ENCODE results near the gene FBL.
A peak's percentile ranks its signal among the peaks of the same experiment; 100 is the strongest.
"Not testable (repeated sequence)": the region's sequence is repeated elsewhere in the genome, so short reads cannot be mapped to it uniquely, and the experiment has no call there.

Gene FBL

DNA sequence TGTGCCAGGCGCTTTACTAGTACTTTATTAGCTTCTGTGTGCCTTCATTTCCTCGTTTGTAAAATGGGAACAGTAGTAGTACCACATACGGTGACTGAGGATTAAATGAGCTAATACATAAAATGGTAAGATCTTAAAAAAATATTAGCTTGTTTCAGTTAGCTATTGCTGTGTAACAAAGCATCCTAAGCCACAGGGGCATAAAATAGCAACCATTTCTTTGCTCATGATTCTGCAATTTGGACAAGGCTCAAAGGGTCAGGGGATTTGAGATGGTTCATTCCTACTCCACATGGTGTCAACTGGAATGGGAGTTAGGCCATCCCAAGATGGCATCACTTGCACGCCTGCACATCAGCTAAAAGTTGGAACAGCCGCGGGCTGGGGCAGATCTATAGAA lies 25.5 kb downstream of the FBL start:
- DNase-seq: no peak

DNA sequence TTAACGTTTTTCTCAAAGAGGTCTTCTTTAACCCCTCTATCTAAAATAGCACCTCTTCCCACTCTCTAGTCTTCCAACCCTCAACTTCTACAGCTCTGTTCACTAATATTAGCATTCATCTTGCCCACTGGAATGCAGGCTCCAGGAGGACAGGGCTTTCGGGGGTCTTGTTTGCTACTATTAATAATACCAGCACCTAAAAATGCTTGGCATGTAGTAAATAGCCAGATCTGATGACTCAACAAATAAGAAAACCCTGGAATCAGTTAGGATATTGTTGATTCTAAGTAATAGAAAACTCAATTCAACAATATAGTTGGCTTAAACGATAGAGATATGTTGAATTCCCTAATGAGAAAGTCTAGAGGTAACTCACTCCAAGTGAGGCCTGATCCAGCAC lies 26.4 kb downstream of the FBL start:
- DNase-seq: no peak

DNA sequence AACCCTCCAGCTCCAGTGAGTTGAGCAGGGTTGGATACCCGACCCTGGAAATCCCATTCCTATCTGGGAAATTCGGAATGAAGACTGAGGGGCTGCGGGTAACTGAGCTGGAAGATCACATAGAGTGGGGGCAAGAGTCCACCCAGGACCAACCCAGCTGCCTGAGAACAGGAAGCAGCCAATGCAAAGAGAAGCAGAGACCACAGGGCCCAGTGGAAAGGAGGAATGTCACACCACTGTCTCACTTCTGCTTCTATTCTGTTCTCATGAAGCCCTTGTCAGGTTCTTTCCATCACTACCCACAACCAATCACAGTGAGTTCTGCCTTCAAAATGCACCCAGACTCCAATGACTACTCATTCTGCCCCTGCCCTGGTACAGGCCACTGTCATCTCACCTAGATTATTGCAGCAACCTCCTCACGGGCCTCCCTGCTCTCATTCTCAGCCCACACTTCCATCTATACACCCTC lies 27.5 kb downstream of the FBL start:
- no peak for DNase-seq

DNA sequence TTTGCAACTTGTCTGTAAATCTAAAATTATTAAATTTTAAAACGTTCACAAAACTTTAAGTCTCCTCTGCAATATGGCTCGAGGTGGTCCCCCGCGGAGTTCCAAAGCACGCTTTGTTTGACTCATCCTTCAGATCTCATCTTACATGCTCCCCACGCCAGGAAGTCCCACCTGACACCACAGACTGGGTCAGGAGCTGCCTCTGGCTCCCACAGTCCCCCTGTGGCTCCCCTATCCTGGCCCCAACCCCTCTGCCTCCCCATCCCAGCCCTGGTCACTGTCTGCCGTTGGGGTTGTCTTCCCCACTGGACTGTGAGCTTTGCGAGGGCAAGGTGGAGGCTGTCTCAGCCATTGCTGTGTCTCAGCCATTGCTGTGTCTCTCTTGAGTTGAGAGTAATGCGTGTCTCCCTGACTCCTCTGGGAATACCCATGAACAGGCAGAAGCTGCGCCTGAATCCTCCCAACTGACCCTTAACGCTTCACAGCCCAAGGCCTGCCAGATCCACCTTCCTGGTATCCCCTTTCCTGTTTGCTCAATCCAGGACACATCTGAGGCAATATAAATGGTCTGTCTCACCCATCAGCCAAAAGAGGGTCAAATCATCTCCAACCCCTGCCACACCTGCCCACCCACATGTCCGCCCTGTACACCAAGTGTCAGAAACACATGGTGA lies 28.2 kb downstream of the FBL start:
- no peak for DNase-seq

DNA sequence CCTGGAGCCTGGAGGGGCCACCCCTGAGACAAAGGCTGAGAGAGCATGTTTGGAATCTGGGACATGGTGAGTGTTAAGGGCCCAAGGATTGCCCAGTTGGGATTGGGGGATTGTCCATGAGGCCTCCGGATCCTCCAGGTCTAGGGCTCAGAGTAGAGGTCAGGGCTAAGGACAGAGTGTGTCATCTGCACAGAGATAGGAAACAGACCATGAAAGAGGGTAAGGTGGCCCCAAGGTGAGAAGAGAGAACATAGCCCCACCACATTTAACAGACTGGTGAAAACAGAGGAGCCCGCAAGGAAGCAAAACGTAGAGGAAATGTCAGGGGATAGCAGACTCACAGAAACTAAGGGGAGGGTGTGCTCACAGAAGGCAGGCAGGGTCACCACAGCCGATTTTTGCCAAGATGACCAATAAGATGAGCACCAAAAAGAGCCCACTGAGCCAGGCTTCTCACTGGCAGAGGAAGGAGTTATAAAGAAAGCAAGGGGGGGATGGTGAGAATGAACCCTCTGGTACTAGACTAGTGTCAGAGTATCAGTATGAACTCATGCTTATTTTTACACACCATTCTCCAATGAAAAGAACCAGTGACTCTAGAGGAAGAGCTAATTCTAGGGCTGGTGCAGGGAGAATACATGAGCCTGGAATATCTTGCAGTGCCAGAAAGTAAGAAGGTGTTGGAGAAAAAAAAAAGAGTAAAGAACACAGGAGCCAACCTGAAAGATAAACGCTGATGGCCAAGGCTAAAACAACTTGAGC lies 29.7 kb downstream of the FBL start:
- no peak for DNase-seq

DNA sequence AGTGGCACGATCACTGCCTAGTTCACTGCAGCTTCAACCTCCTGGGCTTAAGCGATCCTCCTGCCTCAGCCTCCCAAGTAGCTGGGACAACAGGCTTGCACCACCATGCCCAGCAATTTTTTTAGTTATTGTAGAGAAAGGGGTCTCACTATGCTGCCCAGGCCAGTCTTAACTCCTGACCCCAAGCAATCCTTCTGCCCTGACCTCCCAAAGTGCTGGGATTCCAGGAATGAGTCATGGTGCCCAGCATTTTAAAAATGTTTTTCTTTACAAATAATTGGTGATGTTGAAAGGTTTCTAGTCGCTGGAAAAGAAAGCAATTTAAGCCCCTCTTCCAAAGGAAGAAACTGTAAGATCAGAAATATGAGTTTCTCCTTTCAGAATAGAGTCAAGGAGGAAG lies 31.6 kb downstream of the FBL start:
- no peak for DNase-seq

DNA sequence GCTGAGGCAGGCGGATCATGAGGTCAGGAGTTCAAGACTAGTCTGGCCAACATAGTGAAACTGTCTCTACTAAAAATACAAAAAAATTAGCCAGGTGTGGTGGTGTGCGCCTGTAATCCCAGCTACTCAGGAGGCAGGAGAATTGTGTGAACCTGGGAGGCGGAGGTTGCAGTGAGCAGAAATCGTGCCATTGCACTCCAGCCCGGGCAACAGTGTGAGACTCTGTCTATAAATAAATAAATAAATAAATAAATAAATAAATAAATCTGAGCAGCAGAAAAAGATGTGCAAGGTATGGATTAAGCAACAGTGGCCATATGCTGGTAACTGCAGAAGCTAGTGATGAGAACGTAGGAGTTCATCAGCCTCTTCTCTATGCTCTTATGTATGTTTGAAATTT lies 32.1 kb downstream of the FBL start:
- DNase-seq: not testable (repeated sequence)

DNA sequence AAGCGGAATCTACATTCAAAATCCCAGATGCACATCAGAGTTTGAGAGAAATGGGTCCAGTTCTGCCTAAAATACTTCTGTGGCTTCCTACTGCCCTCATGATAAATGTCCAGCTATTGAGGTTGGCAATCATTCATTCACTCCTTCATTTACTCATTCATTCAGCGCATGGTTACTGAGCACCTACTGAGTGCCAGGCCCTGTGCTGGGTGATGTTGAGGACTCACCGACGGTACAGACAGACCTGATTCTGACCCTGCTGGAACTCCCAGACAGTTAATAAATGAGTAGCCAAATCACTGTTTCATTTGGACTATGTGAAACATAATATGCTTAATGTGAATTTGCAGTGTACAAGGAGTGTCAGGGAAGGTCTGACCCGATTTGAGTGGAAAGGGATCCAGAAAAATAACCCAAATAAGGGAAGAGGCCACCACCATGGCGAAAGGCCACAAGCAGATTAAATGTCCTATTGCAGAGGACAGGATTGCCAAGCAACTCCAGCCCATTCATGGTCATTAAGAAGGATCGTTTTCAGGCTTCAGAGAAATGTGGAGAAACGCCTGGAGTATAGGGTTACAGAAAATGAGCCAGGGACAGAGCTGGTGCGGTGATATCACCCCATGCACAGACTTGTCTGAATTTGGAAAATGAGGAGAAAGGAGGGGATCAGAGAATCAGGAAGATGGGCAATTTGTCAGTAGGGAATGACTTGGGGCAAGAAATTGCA lies 32.8 kb downstream of the FBL start:
- no peak for DNase-seq

DNA sequence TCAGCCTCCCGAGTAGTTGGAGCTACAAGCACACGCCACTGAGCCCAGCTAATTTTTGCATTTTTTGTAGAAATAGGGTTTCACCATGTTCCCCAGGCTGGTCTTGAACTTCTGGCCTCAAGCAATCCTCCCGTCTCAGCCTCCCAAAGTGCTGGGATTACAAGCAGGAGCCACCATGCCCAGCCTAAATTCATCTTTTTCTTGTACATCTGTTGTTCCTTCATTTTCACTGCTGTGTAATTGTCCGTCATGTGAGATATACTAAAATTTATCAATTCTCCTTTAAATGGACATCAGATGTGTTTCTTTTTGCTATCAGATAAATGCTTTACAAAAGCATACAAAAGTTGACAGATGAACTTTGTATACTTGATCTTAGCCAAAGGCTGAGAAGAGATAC lies 35.1 kb downstream of the FBL start:
- no peak for DNase-seq

DNA sequence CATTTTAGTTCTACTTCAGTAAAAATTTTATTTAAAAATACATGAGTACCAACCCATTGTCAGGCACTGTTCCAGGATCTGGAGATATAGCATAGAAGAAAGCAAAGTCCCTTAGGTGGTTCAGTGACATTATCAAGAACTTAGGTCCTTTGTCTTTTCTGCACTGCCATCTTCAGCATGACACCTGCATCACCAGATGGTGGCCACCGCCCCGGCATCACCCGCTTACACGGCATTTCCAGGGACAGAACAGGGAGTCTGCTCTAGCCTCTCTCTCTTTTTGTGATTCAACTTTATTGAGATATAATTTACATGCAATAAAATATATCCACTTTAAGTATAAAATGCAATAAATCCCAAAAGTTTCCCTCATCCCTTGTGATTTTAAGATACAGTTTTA lies 35.8 kb downstream of the FBL start:
- no peak for DNase-seq

DNA sequence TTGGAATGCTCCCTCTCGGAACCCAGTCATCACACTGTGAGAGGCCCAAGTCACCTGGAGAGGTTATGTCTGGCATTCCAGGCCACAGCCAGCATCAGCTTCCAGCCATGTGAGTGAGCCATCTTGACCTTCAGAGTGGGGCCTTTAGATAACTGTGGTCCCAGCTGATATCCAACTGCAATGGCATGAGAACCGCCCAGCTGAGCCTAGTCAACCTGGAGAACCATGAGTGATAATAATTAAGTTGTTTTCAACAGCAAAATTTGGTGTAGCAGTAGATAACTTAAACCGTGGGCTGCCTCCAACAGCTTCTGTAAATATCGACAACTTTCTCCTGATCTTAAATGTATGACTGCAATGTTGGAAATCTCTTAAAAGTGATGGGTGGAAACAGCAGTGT lies 36.8 kb downstream of the FBL start:
- DNase-seq: no peak

DNA sequence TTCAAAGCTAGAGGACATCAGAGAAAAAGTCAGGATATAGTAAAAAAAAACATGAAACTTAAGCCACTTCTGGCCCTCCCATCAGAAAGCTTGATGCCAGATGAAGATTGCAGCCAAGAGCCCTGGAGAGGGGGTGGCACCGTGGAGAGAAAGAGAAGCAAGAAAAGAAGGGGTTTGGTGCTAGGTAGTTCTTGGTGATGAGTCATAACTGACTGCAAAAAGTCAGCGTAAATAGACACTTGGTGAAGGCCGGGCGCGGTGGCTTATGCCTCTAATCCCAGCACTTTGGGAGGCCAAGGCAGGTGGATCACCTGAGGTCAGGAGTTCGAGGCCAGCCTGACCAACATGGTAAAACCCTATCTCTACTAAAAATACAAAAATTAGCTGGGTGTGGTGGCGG lies 37.5 kb downstream of the FBL start:
- DNase-seq: not testable (repeated sequence)

DNA sequence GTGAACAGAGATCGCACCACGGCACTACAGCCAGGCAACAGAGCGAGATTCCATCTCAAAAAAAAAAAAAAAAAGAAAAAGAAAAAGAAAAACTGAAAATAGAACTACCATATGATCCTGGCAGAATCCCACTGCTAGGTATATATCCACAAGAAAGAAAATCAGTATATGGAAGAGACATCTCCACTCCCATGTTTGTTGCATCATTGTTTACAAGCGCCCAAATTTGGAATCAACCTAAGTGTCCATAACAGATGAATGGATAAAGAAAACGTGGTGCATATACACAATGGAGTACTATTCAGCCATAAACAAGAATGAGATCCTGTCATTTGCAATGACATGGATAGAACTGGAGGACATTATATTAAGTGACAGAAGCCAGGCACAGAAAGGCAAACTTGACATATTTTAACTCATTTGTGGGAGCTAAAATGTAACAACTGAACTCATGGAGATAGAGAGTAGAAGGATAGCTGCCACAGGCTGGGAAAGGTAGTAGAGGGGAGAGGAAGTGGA lies 38.3 kb downstream of the FBL start:
- no peak for DNase-seq

DNA sequence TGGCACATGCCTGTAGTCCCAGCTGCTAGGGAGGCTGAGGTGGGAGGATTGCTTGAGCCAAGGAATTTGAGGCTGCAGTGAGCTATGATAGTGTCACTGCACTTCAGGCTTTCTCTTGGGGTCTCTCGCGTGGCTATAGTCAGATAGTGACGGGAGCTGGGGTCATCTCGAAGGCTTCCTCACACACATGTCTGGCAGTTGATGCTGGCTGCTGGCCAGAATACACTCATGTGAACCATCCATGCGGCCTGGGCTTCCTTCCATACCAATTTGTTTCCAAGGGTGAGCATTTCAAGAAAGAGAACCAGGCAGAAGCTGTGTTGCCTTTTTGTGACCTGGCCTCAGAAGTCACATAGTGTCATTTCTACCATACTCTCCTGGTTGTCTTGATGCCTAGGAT lies 41.1 kb downstream of the FBL start:
- no peak for DNase-seq

DNA sequence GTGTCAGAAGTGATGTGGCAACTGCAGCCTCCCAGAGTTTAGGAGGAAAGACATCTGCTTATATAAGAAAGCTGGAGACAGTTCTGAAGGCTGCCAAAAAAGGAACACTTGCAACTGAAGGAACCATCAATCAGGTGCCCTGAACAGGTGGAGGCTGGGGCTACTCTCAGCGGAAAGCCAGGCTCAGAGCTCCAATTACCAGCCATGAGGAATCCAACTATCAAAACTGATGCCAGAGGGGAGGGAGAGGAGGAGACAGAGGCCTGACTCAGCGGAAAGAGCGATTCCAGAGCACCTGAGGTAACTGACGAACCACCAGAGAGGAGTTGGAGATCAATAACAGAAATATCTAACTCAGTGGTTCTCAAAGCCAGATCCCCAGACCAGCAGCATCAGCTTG lies 43.2 kb downstream of the FBL start:
- DNase-seq: no peak

DNA sequence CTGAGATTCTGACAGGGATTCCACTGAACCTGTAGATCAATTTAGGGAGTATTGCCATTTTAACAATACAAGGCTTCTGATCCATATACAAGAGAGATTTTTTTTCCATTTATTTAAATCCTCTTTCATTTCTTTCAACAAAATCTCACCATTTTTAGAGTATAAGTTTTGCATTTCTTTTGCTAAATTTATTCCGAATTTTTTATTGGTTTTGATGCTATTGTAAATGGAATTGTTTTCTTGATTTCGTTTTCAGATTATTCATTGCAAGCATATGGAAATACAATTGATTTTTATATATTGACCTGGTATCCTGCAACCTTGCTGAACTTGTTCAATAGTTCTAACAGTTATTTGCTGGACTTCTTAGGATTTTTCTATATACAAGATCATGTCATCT lies 49.1 kb downstream of the FBL start:
- no peak for DNase-seq

DNA sequence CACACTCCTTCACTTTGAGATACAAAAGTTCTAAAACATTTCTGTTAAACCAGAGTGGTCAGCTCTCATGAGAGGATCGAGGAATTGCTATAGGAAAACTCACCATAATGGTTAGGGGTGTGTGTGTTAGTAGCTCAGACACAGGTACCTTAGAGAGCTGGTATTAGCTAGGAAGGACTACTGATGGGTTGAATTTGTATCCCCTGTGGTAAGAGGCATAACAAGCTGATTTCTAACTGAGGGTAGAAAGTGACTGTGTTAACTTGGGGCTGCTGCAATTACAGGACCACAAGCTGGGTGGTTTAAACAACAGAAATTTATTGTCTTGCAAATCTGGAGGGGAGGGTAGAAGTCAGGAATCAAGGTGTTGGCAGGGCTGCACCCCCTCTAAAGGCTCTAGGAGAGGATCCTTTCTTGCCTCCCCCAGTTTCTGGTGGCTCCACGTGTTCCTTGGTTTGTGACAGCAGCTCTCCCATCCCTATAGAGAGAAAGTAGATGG lies 50.1 kb downstream of the FBL start:
- no peak for DNase-seq

DNA sequence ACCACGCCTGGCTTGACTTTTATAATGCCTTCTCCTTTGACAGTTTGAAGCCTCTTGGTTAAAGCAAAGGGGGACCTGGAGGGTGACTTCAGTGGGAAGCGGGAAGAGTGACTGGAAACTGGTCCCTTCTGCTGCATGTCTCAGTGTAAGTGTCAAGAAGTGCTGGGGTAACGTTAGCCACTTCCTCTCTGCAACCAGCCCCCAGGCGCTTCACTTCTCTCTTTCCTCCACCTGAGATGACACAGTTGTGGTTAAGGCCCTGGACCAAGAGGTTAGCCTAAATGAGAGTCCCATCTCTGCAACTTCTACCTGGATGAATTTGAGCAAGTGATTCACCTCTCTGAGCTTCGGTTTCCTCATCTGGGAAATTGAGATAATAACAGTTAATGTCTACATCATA lies 51.2 kb downstream of the FBL start:
- no peak for DNase-seq

DNA sequence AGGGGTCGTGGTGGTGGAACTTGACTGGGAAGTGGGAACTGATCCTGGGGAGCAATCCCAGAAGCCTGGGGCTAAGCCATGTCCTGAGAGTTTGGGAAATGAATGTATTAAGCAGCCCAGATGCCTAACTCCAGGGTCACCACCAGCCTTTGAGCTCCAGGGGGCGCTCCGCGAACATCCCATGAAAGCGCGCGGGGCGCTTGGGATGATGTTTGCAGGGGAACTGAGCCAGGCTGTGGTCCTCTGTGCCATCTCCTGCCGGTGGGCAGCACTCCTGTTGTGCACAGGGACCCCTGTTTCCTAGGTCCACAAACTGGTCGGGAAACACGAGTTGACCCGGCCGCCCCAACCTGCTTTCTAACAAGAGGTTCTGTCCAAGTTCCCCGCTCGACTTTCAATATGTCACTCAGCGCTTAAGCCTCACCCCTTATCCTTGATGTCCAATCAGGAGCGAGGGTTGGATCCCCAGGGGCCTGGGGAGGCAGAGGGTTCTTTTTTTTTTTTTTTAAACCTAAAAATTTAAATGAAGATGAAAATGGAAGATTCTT lies 53.1 kb downstream of the FBL start:
- peak; percentile 77 for DNase-seq

DNA sequence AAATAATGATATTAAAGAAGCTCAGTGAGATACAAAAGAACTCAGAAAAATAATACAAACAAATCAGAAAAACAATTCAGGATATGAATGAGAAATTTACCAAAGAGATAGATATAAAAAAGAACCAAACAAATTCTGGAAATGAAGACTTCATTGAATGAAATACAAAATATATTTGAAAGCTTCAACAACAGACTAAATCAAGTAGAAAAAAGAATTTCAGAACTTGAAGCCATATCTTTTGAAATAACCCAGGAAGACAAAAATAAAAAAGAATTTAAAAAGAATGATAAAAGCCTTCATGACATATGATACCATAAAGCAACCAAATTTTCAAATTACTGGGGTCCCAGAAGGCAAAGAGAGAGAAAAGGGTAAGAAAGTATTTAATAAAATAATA lies 57.9 kb downstream of the FBL start:
- DNase-seq: no peak
